Measurements from ENCODE around the gene PRKACB.

Gene PRKACB

GRCh38 chr1:84156210-84156621, 12.1 kb downstream of the PRKACB start:
- peak; percentile 75 for DNase-seq

- no peak for DNase-seq
Measured at GRCh38 chr1:84159533-84160240, 15.6 kb downstream of the PRKACB start.

GRCh38 chr1:84162295-84162694, 18.2 kb downstream of the PRKACB start:
- no peak for DNase-seq

GRCh38 chr1:84163123-84163931, 19.3 kb downstream of the PRKACB start:
- no peak for DNase-seq

GRCh38 chr1:84164161-84164560, 20.1 kb downstream of the PRKACB start:
- DNase-seq, result peak; percentile 17

GRCh38 chr1:84164567-84165021, 20.5 kb downstream of the PRKACB start:
- DNase-seq, result peak; percentile 14

- DNase-seq, result no peak
Measured at GRCh38 chr1:84165601-84166000, 21.5 kb downstream of the PRKACB start.

GRCh38 chr1:84166797-84167196, 22.7 kb downstream of the PRKACB start:
- DNase-seq, result no peak

- DNase-seq, result no peak
Measured at GRCh38 chr1:84168783-84169182, 24.7 kb downstream of the PRKACB start.

GRCh38 chr1:84170171-84170570, 26.1 kb downstream of the PRKACB start:
- no peak for DNase-seq

- no peak for DNase-seq
Measured at GRCh38 chr1:84171481-84171880, 27.4 kb downstream of the PRKACB start.

GRCh38 chr1:84174051-84174556, 30.0 kb downstream of the PRKACB start:
- peak; percentile 49 for DNase-seq

GRCh38 chr1:84181350-84182005, 37.4 kb downstream of the PRKACB start:
- no peak for DNase-seq

GRCh38 chr1:84190455-84190854, 46.4 kb downstream of the PRKACB start:
- no peak for DNase-seq

- DNase-seq, result no peak
Measured at GRCh38 chr1:84192681-84193080, 48.6 kb downstream of the PRKACB start.

GRCh38 chr1:84198832-84199231, 54.8 kb downstream of the PRKACB start:
- no peak for DNase-seq

- no peak for DNase-seq
Measured at GRCh38 chr1:84199257-84199656, 55.2 kb downstream of the PRKACB start.

- DNase-seq, result no peak
Measured at GRCh38 chr1:84202126-84202525, 58.1 kb downstream of the PRKACB start.

- DNase-seq, result no peak
Measured at GRCh38 chr1:84206375-84206774, 62.3 kb downstream of the PRKACB start.

GRCh38 chr1:84208935-84209334, 64.9 kb downstream of the PRKACB start:
- no peak for DNase-seq

- DNase-seq, result no peak
Measured at GRCh38 chr1:84214115-84214956, 70.3 kb downstream of the PRKACB start.

GRCh38 chr1:84217239-84217638, 73.2 kb downstream of the PRKACB start:
- no peak for DNase-seq

Measured in fibroblast of skin of scalp (primary cell).